Measurements from ENCODE around the gene PRLH.

The PRLH gene

GRCh38 chr2:237566401-237567235 is at the start of gene PRLH:
PRLH (plus strand) TSS chr2:237566574; CDS start chr2:237566574, 0 bp downstream.
- DNase-seq: peak in 3 of 56 donors; percentile 3 to 28 (median 7)

- no peak for DNase-seq
These were observed 49.2 kb upstream of the PRLH start for GRCh38 chr2:237517163-237517562.

- DNase-seq: no peak
These were observed 48.4 kb upstream of the PRLH start for GRCh38 chr2:237517990-237518389.

- no peak for DNase-seq
These were observed 46.7 kb upstream of the PRLH start for GRCh38 chr2:237519506-237520245.

GRCh38 chr2:237520290-237520689 is 46.1 kb upstream of the PRLH start:
- DNase-seq: no peak

- DNase-seq: no peak
These were observed 41.7 kb upstream of the PRLH start for GRCh38 chr2:237524631-237525030.

- no peak for DNase-seq
These were observed 40.7 kb upstream of the PRLH start for GRCh38 chr2:237525559-237526157.

GRCh38 chr2:237527233-237527632 is 39.1 kb upstream of the PRLH start:
- no peak for DNase-seq

GRCh38 chr2:237527766-237528165 is 38.6 kb upstream of the PRLH start:
- DNase-seq: no peak

GRCh38 chr2:237529452-237530402 is 36.6 kb upstream of the PRLH start:
- DNase-seq: peak in 2 of 56 donors; percentile 9 to 16

- DNase-seq: no peak
These were observed 35.6 kb upstream of the PRLH start for GRCh38 chr2:237530472-237531433.

- DNase-seq: no peak
These were observed 34.2 kb upstream of the PRLH start for GRCh38 chr2:237532160-237532559.

GRCh38 chr2:237533668-237534161 is 32.7 kb upstream of the PRLH start:
- DNase-seq: no peak

- no peak for DNase-seq
These were observed 32.0 kb upstream of the PRLH start for GRCh38 chr2:237534380-237534779.

GRCh38 chr2:237535385-237536082 is 30.8 kb upstream of the PRLH start:
- DNase-seq: no peak

- DNase-seq: no peak
These were observed 30.3 kb upstream of the PRLH start for GRCh38 chr2:237536083-237536415.

- no peak for DNase-seq
These were observed 29.8 kb upstream of the PRLH start for GRCh38 chr2:237536617-237537016.

- no peak for DNase-seq
These were observed 28.2 kb upstream of the PRLH start for GRCh38 chr2:237538001-237538720.
